ENCODE data around the gene SDR9C7.
"Not testable (repeated sequence)": the region's sequence is repeated elsewhere in the genome, so short reads cannot be mapped to it uniquely, and the experiment has no call there.

The SDR9C7 gene

DNA sequence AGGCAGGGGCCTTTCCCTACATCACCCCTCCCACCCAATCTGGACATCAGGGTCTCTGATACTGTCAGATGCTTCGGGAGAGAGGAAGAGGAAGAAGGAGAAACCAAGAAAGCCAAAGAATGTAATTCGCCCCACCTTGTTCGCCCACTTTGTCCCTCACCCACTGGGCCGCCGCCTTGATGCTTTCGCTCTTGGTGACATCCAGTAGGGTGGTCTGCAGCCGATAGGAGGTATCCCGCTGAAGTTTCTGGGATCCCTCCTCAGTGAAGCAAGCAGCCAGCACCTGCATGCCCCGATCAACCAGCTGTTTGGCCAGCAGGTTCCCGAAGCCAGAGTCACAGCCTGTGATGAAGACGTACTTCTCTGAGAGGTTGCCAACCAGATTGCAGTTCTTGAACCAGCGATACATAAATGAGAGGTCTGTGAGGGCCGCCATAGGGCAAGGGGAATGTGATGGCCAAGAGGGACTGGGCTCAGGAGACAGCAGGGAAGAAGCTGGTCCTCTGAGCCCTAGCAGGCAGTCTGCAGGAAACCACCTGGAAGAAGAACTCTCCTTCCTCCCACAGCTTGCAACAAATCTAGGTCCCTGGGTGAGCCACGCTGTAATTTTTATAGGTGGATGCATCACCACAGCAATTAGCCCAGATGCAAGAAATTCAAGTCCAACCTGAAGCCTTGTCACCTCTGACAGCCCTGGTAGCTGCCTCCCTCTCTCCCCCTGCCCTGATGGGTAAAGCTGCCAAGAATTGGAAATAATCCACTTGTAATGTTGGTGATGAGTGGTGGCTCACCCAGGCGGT lies at the start of gene SDR9C7:
SDR9C7 (minus strand) TSS at position 583 of the 800 bp plus-strand sequence; CDS start at position 436, 147 bp downstream.
- Histone ChIP-seq H3K9ac (ENCODE audit: low read length) (no peak within 1 kb of the TSS), H3K4me3 (ENCODE audit: low read depth, low read length, poor library complexity, severe bottlenecking) (no peak within 1 kb of the TSS), H4K20me1 (ENCODE audit: insufficient read depth, low read length) (no peaks in the 10 kb centered on the region), H3F3A (ENCODE audit: insufficient read depth, low read length) (no peaks in the 10 kb centered on the region), H3K27me3 (ENCODE audit: insufficient read depth, low read length) (no peaks in the 10 kb centered on the region), H3K79me2 (ENCODE audit: insufficient read depth, low read length) (no peaks in the 10 kb centered on the region), H3K9me3 (ENCODE audit: low read length) (no peaks in the 10 kb centered on the region), H3K4me1 (ENCODE audit: insufficient read depth, low read length, severe bottlenecking) (peaks cover 7% of the 10 kb centered on the region), H3K27ac (ENCODE audit: low read depth, low read length, poor library complexity, severe bottlenecking) (no peak within 1 kb of the TSS), H3K36me3 (ENCODE audit: insufficient read depth, low read length) (no peaks in the 10 kb centered on the region), H3K4me2 (ENCODE audit: low read length) (no peak within 1 kb of the TSS), H3K9me2 (ENCODE audit: low read depth, low read length) (no peaks in the 10 kb centered on the region), H2AFZ (ENCODE audit: low read length) (no peak within 1 kb of the TSS)
- TF ChIP-seq EZH2 (IDR thresholded peaks at IDR 0.05; ENCODE audit: borderline replicate concordance, low read length): no peak
- TF ChIP-seq, protein P1, sequence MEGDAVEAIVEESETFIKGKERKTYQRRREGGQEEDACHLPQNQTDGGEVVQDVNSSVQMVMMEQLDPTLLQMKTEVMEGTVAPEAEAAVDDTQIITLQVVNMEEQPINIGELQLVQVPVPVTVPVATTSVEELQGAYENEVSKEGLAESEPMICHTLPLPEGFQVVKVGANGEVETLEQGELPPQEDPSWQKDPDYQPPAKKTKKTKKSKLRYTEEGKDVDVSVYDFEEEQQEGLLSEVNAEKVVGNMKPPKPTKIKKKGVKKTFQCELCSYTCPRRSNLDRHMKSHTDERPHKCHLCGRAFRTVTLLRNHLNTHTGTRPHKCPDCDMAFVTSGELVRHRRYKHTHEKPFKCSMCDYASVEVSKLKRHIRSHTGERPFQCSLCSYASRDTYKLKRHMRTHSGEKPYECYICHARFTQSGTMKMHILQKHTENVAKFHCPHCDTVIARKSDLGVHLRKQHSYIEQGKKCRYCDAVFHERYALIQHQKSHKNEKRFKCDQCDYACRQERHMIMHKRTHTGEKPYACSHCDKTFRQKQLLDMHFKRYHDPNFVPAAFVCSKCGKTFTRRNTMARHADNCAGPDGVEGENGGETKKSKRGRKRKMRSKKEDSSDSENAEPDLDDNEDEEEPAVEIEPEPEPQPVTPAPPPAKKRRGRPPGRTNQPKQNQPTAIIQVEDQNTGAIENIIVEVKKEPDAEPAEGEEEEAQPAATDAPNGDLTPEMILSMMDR (IDR thresholded peaks at IDR 0.05; ENCODE audit: low read length): no peak

DNA sequence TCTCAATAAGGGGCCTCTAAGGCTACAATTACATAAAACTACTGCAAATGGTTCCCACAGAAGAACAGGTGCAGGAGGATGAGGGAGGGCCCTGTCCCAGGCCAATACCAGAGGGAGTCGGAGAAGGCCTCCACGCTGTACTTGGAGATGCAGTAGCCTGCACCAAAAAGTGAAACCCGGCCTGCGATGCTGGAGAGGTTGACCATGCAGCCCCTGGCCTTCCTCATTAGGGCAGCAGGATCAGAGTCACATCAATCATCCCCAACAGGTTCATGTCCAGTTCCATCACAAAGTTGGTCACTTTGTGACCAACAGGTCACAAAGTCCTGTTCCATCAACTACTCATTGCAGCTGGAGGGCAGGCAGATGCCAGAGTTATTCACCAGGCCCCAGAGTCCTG lies 49.2 kb upstream of the SDR9C7 start:
- H3K36me3 ChIP-seq (ENCODE audit: insufficient read depth, low read length): no peaks in the 10 kb centered on the region
- 0 out of 2 replicates have a peak, but pooled peaks cover 4% of the 10 kb centered on the region for H3K27me3 ChIP-seq (ENCODE audit: insufficient read depth, low read length)
- H3K9ac ChIP-seq (ENCODE audit: low read length): no peak overlapping the region
- no peak overlapping the region for H3K4me2 ChIP-seq (ENCODE audit: low read length)
- H3K79me2 ChIP-seq (ENCODE audit: insufficient read depth, low read length): no peaks in the 10 kb centered on the region
- no peak overlapping the region for H2AFZ ChIP-seq (ENCODE audit: low read length)
- no peaks in the 10 kb centered on the region for H4K20me1 ChIP-seq (ENCODE audit: insufficient read depth, low read length)
- H3K9me2 ChIP-seq (ENCODE audit: low read depth, low read length): no peaks in the 10 kb centered on the region
- no peaks in the 10 kb centered on the region for H3K4me1 ChIP-seq (ENCODE audit: insufficient read depth, low read length, severe bottlenecking)
- no peaks in the 10 kb centered on the region for H3F3A ChIP-seq (ENCODE audit: insufficient read depth, low read length)
- H3K4me3 ChIP-seq (ENCODE audit: low read depth, low read length, poor library complexity, severe bottlenecking): no peak overlapping the region
- TF ChIP-seq EZH2 (IDR thresholded peaks at IDR 0.05; ENCODE audit: borderline replicate concordance, low read length): no peak
- TF ChIP-seq, protein P1 (IDR thresholded peaks at IDR 0.05; ENCODE audit: low read length): no peak
- H3K27ac ChIP-seq (ENCODE audit: low read depth, low read length, poor library complexity, severe bottlenecking): no peak overlapping the region
- no peaks in the 10 kb centered on the region for H3K9me3 ChIP-seq (ENCODE audit: low read length)

DNA sequence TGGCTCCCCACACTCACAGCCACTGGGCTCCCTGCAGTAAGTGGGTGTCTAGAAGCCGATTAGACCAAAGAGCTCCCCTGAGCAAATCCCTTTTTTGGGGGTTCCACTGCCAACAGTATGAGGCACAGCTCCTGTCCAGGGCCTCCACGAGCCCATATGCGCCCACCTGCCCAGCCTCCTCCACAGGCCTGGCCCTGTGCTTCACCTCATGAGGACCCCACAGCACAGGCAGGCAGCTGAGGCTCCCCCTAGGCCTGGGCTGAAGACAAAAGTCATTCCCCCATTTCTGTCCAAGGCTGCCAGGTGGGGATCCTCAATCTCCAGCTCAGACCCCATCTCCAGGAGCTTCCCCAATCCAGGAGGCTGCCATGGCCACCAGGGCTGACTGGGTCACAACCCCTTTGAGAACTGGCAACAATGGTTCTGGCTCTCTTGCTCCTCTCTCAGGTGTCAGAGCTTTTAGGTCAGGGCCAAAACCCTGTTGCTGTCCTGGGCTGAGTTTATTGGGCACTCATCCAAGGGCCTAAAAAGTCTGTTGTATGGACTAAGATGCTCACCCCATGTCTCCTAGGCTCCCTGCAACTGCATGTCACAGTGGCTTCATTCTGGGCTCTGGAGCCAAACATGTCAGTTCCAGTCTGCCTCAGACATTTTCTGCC lies 48.5 kb upstream of the SDR9C7 start:
- not testable (repeated sequence) for H3F3A ChIP-seq (ENCODE audit: insufficient read depth, low read length); H3K27ac ChIP-seq (ENCODE audit: low read depth, low read length, poor library complexity, severe bottlenecking); H3K4me3 ChIP-seq (ENCODE audit: low read depth, low read length, poor library complexity, severe bottlenecking); H3K4me2 ChIP-seq (ENCODE audit: low read length); H3K36me3 ChIP-seq (ENCODE audit: insufficient read depth, low read length); H3K9ac ChIP-seq (ENCODE audit: low read length); H3K4me1 ChIP-seq (ENCODE audit: insufficient read depth, low read length, severe bottlenecking); H4K20me1 ChIP-seq (ENCODE audit: insufficient read depth, low read length); H3K9me2 ChIP-seq (ENCODE audit: low read depth, low read length); H3K79me2 ChIP-seq (ENCODE audit: insufficient read depth, low read length); H3K9me3 ChIP-seq (ENCODE audit: low read length); H2AFZ ChIP-seq (ENCODE audit: low read length); H3K27me3 ChIP-seq (ENCODE audit: insufficient read depth, low read length)

Measured in OCI-LY1 (cell line).